Astrocyte (in vitro differentiated cells and primary cell): ENCODE data around the gene SLC6A19. TPM values are rescaled to one million over a fixed set of nuclear protein-coding genes. Genes with fewer than 3 reads are reported as not detected.

ENCODE experiments used
- DNase-seq: peaks from one replicate; pipeline ENCODE4 v3.0.0-alpha.2; 2010; ENCODE audit warnings: low read depth
- FAIRE-seq: peaks from 2 replicates; lab custom pipeline; 2011; peaks lifted over from hg19 to GRCh38; lab: Jason Lieb, UNC
- H2AFZ ChIP-seq: 2 replicates; pipeline ENCODE4 v1.6.0; 2012; ENCODE audit warnings: low read depth, low read length, inconsistent platforms
- H3K27ac ChIP-seq: 2 replicates; pipeline ENCODE4 v1.5.1; 2011; ENCODE audit warnings: low read depth, low read length, inconsistent platforms
- H3K27me3 ChIP-seq: 2 replicates; pipeline ENCODE4 v1.6.0; 2011; ENCODE audit warnings: low read length, inconsistent platforms; ENCODE audit not compliant: insufficient read depth
- H3K36me3 ChIP-seq: 2 replicates; pipeline ENCODE4 v1.5.1; 2011; ENCODE audit warnings: low read length, inconsistent platforms; ENCODE audit not compliant: insufficient read depth
- H3K4me1 ChIP-seq: 2 replicates; pipeline ENCODE4 v1.5.1; 2011; ENCODE audit warnings: low read length, inconsistent platforms; ENCODE audit not compliant: insufficient read depth
- H3K4me2 ChIP-seq: 2 replicates; pipeline ENCODE4 v1.6.0; 2012; ENCODE audit warnings: low read length, inconsistent platforms
- H3K4me3 ChIP-seq: 2 replicates; pipeline ENCODE4 v1.5.1; 2011; ENCODE audit warnings: low read depth, mild to moderate bottlenecking, low read length, inconsistent platforms; ENCODE audit not compliant: insufficient read depth
- H3K79me2 ChIP-seq: 2 replicates; pipeline ENCODE4 v1.6.0; 2012; ENCODE audit warnings: mild to moderate bottlenecking, low read length, inconsistent platforms; ENCODE audit not compliant: insufficient read depth
- H3K9ac ChIP-seq: 2 replicates; pipeline ENCODE4 v1.6.0; 2012; ENCODE audit warnings: mild to moderate bottlenecking, low read length, inconsistent platforms
- H3K9me3 ChIP-seq: 2 replicates; pipeline ENCODE4 v1.5.1; 2012; ENCODE audit warnings: low read depth, mild to moderate bottlenecking, low read length, inconsistent platforms; ENCODE audit not compliant: insufficient read depth
- H4K20me1 ChIP-seq: 2 replicates; pipeline ENCODE4 v1.6.0; 2012; ENCODE audit warnings: low read length, inconsistent platforms; ENCODE audit not compliant: insufficient read depth
- H3K27ac Mint-ChIP-seq: one replicate; pipeline ENCODE4 v1.8.0; 2021; ENCODE audit warnings: mild to moderate bottlenecking, mixed read lengths; ENCODE audit not compliant: unreplicated experiment
- H3K27me3 Mint-ChIP-seq: one replicate; pipeline ENCODE4 v1.8.0; 2021; ENCODE audit warnings: low read depth, mixed read lengths; ENCODE audit not compliant: unreplicated experiment
- H3K36me3 Mint-ChIP-seq: one replicate; pipeline ENCODE4 v1.8.0; 2021; ENCODE audit warnings: low read depth, mixed read lengths; ENCODE audit not compliant: unreplicated experiment
- H3K4me1 Mint-ChIP-seq: one replicate; pipeline ENCODE4 v1.8.0; 2021; ENCODE audit warnings: low read depth, mixed read lengths; ENCODE audit not compliant: unreplicated experiment
- H3K4me3 Mint-ChIP-seq: one replicate; pipeline ENCODE4 v1.8.0; 2021; ENCODE audit warnings: mild to moderate bottlenecking, moderate library complexity, mixed read lengths; ENCODE audit not compliant: unreplicated experiment
- H3K9me3 Mint-ChIP-seq: one replicate; pipeline ENCODE4 v1.8.0; 2021; ENCODE audit warnings: mild to moderate bottlenecking, mixed read lengths; ENCODE audit not compliant: unreplicated experiment
- EZH2 ChIP-seq: IDR thresholded peaks from 2 replicates; pipeline ENCODE4 v1.6.1; 2012; ENCODE audit warnings: mild to moderate bottlenecking, low read length, inconsistent platforms; ENCODE audit not compliant: insufficient read depth
- total RNA-seq: library from RNA; stranded (reverse); gene quantifications from 2 replicates; pipeline ENCODE4 v1.2.1, GENCODE V29; 2021
- TF ChIP-seq, protein P1 (sequence below): IDR thresholded peaks from 2 replicates; pipeline ENCODE4 v1.5.1; 2011; ENCODE audit warnings: low read depth, mild to moderate bottlenecking, inconsistent platforms, low read length, moderate library complexity; ENCODE audit not compliant: insufficient read depth

SLC6A19 gene
- total RNA-seq, 1 donor from 2014 or later = not detected

DNA sequence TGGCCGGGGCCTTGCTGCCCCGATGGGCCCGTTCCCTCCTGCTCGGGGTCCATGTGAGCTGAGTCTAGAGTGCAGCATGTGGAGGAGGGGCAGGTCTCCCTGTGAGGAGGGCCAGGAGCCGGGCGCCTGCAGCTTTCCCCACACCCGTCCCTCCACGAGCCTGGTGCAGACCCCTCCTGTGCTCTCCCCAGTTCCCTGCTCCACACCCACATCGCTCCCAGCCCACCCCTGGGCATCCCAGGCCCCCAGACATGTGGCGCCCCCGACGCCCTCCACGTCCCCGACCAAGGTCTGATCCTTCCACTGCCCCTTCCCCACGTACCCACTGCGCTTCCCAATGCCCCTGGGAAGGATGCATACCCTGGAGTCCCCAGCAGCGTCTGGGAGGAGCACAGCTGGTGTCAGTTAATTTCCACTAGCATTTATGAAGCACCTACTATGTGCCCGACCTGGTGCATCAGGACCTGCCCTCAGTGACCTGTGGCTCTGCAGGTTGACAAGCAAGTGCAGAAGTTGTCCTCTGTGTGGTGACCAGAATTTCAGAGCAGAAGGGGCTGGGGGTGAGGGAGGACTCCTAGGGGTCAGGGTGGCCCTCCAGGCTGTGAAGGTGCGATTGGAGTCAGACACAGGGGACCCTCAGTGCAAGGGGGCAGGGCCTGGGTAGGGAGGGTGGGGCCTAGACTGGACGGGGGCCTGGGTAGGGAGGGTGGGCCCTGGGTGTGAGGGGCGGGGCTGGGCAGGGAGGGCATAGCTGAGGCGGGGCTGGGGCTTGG lies 13.0 kb downstream of the SLC6A19 start:
- Histone ChIP-seq H3K4me1 (no peaks in the 10 kb centered on the region), H3K9ac (no peak overlapping the region), H3K79me2 (no peaks in the 10 kb centered on the region), H2AFZ (no peak overlapping the region), H3K4me2 (no peak overlapping the region), H3K9me3 (peaks cover 11% of the 10 kb centered on the region), H3K36me3 (no peaks in the 10 kb centered on the region), H4K20me1 (no peaks in the 10 kb centered on the region), H3K4me3 (no peak overlapping the region), H3K27me3 (no peaks in the 10 kb centered on the region), H3K27ac (no peak overlapping the region)
- H3K27ac Mint-ChIP-seq = no peak overlapping the region
- H3K4me3 Mint-ChIP-seq = no peak overlapping the region
- peaks cover 7% of the 10 kb centered on the region for H3K9me3 Mint-ChIP-seq
- FAIRE-seq = no peak
- H3K36me3 Mint-ChIP-seq = peaks cover 3% of the 10 kb centered on the region
- no peaks in the 10 kb centered on the region for H3K4me1 Mint-ChIP-seq
- DNase-seq = no peak
- peaks cover 33% of the 10 kb centered on the region for H3K27me3 Mint-ChIP-seq
- TF ChIP-seq, protein P1, sequence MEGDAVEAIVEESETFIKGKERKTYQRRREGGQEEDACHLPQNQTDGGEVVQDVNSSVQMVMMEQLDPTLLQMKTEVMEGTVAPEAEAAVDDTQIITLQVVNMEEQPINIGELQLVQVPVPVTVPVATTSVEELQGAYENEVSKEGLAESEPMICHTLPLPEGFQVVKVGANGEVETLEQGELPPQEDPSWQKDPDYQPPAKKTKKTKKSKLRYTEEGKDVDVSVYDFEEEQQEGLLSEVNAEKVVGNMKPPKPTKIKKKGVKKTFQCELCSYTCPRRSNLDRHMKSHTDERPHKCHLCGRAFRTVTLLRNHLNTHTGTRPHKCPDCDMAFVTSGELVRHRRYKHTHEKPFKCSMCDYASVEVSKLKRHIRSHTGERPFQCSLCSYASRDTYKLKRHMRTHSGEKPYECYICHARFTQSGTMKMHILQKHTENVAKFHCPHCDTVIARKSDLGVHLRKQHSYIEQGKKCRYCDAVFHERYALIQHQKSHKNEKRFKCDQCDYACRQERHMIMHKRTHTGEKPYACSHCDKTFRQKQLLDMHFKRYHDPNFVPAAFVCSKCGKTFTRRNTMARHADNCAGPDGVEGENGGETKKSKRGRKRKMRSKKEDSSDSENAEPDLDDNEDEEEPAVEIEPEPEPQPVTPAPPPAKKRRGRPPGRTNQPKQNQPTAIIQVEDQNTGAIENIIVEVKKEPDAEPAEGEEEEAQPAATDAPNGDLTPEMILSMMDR = no peak
- TF ChIP-seq EZH2 = no peak

DNA sequence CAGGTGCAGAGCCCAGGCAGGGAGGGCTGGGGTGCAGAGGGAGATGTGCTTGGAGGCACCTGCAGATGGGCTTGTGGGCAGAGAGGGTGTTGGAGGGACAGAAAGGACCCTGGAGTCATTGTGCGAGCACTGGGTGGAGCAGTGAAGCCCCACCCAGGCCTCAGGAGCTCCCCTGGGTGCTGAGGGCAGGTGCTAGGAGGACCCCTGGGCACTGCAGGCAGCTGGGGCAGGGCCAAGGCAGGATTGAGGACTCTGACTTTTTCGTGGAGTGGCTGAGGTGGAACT lies 13.5 kb downstream of the SLC6A19 start:
- H3K79me2 ChIP-seq = no peaks in the 10 kb centered on the region

More for the DNA sequence above, 13.5 kb downstream of the SLC6A19 start:
- H2AFZ ChIP-seq = no peak overlapping the region
- TF ChIP-seq, protein P1 = no peak
- no peak for TF ChIP-seq EZH2
- peaks cover 9% of the 10 kb centered on the region for H3K9me3 Mint-ChIP-seq
- no peak overlapping the region for H3K4me3 Mint-ChIP-seq
- H3K27ac ChIP-seq = no peak overlapping the region
- peaks cover 3% of the 10 kb centered on the region for H3K36me3 Mint-ChIP-seq
- H3K4me1 Mint-ChIP-seq = no peaks in the 10 kb centered on the region
- H3K27ac Mint-ChIP-seq = no peak overlapping the region
- H3K27me3 ChIP-seq = no peaks in the 10 kb centered on the region
- FAIRE-seq (no peak), DNase-seq (no peak)
- no peak overlapping the region for H3K4me3 ChIP-seq
- peaks cover 38% of the 10 kb centered on the region for H3K27me3 Mint-ChIP-seq
- no peaks in the 10 kb centered on the region for H3K36me3 ChIP-seq
- no peak overlapping the region for H3K4me2 ChIP-seq
- H3K9me3 ChIP-seq = peaks cover 11% of the 10 kb centered on the region
- no peak overlapping the region for H3K9ac ChIP-seq
- no peaks in the 10 kb centered on the region for H4K20me1 ChIP-seq
- no peaks in the 10 kb centered on the region for H3K4me1 ChIP-seq
